Measurements from ENCODE around the gene PRKACA. TPM values are rescaled to one million over a fixed set of nuclear protein-coding genes. Genes with fewer than 3 reads are reported as not detected.

The PRKACA gene
- total RNA-seq, result 79.1 and 83.7 TPM in 2 replicates

DNA sequence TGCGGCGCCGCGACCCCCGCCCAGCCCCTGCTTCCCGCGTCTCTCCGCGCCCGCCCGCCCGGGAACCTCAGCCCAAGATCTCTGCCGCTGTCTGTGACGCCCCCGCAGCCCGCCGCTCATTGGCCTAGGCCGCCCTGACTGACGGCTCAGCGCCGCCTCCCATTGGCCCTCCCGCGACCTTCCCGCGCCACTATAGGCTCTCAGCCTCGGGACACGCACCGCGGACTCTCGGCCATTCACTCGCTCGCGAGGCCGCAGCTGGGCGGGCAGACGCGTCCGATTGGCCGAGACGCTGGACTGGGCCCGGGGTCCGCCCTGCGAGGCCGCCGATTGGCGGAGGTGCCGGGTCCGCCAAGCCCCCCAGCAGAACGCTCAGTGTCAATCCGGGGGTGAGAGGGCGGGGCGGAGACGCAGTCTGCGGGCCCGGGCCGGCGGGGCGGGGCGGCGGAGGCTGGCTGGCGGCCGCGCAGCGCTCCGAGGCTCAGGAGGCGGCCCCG lies at the start of gene PRKACA:
Gene PRKACA, minus strand, starts transcription at position 95 of the 497 bp plus-strand sequence. CDS start 215 bp downstream, outside the sequence.

DNA sequence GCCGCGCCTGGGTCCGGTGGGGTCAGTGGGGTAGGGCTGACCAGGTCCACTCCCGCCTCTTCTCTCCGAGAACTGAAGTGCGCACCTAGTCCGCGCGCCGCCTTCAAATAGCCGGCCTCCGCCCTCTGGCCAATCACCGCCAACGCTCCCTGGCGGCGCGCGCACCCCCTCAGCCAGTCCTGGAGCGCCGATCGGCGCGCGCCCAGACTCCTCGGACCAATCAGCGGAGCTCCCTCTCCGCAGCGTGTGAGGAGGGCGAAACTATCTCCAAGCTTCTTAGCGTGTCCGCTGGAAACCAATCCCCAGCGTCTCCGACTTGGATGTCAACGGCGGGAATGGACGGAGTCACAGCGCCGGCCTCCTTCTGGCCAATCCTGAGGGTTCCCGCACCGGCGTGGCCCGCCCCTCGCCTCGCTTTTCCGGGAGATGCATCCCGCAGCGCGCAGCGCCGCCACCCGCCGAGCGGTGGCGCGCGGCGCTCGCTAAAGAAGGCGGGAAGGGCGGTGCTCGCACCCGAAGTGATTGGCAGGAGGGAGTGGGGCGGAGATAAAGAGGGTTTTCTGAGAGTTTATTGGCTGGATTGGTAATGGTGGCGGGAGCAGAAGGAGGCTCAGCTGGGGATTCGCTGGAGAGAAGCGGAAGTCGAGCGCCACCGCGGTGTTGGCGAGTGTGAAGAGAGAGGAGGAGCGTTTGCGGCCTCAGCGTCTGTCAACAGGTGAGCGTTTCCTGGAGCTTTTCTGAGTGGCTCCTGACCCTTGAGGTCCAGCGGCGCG lies 19.1 kb upstream of the PRKACA start, which contains the start of gene ASF1B:
Gene ASF1B, minus strand, starts transcription at position 81 of the 773 bp plus-strand sequence. CDS start 133 bp downstream, outside the sequence.

DNA sequence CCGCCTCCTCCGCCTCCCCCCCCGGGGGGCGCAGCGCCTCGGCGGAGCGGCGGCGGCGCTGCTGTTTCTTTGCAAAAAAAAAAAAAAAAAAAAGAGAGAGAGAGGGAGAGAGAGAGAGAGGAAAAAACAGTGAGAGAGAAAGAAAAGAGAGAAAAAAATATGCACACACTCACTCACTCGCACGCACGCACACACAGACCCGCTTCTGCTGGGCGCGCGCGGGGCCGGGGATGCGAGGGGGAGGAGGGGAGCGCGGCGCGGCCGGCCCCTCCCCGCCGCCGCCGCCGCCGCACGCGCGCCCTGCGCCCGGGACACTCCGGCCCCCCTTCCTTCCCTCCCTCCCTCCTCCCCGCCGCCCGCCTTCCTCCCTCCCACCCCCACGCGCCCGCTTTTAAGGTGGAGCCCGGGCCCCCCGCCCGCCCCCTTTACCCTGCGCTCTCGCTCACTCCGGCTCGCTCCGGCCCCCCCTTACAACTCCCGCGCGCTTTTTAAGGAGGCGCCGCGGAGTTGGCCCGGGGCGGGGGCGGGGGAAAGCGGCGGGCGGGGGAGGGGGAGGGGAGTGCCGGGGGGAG lies 27.0 kb downstream of the PRKACA start, which contains the start of gene SAMD1:
Gene SAMD1, minus strand, starts transcription at position 243 of the 572 bp plus-strand sequence.

DNA sequence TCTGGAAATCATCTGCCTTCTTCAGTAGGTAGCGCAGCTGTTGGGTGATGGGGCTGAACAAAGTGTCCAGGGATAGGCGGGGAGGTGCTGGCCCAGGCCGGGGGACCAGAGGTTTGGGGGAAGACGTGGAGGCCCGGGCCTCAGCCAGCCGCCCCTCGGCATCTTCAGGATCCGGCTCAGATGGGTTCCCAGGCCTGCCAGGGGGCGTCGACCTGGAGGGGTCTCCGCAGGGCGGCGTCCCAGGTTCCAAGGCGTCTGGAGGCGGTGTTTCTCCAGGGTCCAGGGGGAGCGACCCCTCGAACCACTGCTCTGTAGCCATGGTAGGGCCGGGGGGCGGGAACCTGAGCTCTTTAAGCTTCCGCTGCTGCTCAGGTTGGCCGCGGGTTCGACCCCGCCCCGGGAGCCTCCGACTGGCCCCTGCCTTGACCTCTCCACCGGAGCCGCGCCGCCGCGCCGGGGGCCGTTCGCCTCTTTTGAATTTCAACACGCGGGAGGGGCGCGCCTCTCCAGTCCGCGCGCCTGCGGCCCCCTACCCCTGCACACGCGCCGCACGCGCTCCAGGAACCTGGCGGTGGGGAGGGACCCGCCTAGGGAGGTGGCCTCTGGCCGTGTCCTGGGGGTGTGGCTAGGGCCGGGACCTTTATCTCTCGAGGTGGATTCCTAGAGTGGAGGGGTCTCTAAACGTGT lies 32.1 kb downstream of the PRKACA start, which contains the start of gene C19orf67:
Gene C19orf67, minus strand, starts transcription at position 475 of the 687 bp plus-strand sequence. Its CDS starts 156 bp downstream, at position 319.

DNA sequence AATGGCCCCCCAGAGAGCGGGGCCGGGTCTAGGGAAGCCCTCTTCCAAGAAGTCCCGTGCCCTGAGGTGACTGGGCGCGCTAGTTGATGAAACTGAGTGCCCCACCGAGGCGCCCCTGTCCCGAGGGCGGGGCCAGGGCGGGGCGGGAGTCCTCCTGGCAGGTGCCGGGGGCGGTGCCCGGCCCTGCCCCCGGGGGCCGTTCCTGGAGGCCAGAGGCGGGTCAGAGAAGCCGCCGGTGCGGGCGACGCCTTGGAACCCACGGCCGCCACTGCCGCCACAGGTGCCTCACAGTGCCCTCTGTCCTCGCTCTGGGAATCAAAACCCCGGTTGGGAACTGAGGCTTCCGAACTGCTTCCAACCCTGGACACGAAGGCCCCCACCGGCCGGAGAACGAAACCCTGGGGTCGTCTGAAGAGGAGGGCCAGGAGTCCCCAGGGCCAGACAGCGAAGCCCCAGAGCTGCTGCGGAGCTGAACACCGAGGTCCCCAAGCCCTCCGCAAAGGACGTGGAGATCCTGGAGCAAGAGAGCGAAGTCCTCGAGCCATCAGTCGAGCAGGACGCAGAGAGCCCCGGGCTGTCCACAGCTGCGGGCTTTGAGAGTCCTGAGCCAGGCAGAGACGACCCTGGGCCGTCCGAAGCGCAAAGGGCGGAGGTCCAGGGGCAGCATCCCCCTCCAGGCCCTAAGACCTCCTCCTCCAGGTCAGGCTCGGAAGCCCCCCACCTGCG lies 44.9 kb downstream of the PRKACA start, which contains the start of gene MISP3:
Gene MISP3, plus strand, starts transcription at position 252 of the 726 bp plus-strand sequence. CDS start 524 bp downstream, outside the sequence.

DNA sequence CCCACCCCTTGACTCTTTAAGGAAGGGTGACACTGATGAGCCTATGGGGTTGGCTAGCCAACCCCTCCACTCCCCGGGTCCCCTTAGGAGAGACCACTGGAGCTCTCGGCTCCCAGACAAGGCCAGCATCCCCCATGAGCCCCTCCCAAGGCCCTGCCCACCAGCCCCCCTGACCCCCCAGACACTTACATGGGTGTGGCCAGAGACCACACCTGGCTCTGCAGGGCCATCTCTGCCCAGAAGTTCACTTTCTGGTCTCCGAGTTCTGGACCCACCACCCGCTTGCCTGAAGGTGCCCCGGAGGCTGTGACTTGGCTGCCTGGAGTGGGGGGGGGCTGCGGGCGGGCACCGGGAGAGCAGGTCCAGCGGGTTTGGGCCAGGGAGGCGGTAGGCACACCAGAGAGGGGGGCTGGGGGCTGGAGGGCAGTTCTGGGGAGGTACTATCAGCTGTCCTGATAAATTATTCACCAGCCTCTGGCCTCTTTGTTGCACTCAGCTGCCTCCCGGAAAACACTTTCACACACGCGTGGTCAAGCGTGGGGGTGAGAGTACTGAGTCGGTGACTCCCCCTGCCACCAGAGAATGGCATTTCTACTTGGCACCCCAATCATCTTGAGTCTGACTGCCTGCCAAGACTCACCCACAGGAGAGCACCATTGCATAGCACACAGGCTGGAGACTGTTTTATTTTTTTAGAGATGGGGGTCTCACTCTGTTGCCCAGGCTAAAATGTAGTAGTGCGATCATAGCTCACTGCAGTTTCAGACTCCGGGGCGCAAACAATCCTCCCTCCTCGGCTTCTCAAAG lies 55.6 kb downstream of the PRKACA start, which contains the start of gene PALM3:
Gene PALM3, minus strand, starts transcription at position 326 of the 807 bp plus-strand sequence. Its CDS starts 96 bp downstream, at position 230.

Other genes with a start within 250 kb of the PRKACA start
- not detected in 2 replicates for gene NANOS3, start 240.6 kb downstream of the PRKACA start, total RNA-seq
- gene BRME1, start 211.6 kb downstream of the PRKACA start, total RNA-seq, result 0.13 and 0.79 TPM in 2 replicates
- 19.9 and 26.3 TPM in 2 replicates for gene CC2D1A, start 211.6 kb downstream of the PRKACA start, total RNA-seq
- gene PODNL1, start 179.3 kb downstream of the PRKACA start, total RNA-seq, result 1.1 TPM in 1 of 2 replicates, not detected in the other
- gene DCAF15, start 165.3 kb downstream of the PRKACA start, total RNA-seq, result 25.1 and 33.5 TPM in 2 replicates
- 3.7 and 4.6 TPM in 2 replicates for gene RFX1, start 111.4 kb downstream of the PRKACA start, total RNA-seq
- gene RLN3, start 89.6 kb downstream of the PRKACA start, total RNA-seq, result not detected in 2 replicates
- gene IL27RA, start 86.0 kb downstream of the PRKACA start, total RNA-seq, result 5.5 and 7.1 TPM in 2 replicates
- not detected in 2 replicates for gene PALM3, start 55.7 kb downstream of the PRKACA start, total RNA-seq
- 0.05 and 1.00 TPM in 2 replicates for gene MISP3, start 45.0 kb downstream of the PRKACA start, total RNA-seq
- gene C19orf67, start 32.0 kb downstream of the PRKACA start, total RNA-seq, result not detected in 2 replicates
- 24.5 and 30.3 TPM in 2 replicates for gene SAMD1, start 27.0 kb downstream of the PRKACA start, total RNA-seq
- 43.5 and 48.6 TPM in 2 replicates for gene ASF1B, start 18.8 kb upstream of the PRKACA start, total RNA-seq
- gene ADGRL1, start 88.4 kb upstream of the PRKACA start, total RNA-seq, result 0.73 and 3.2 TPM in 2 replicates

Measured in mammary microvascular endothelial cell (primary cell).